K562 (cell line): ENCODE measurements around the gene RITA1. TPM values are rescaled to one million over a fixed set of nuclear protein-coding genes. Genes with fewer than 3 reads are reported as not detected.

ENCODE experiments used
- ATF7 ChIP-seq: fragments of 450-650 bp; IDR thresholded peaks from 2 replicates; pipeline ENCODE4 v1.7.1; 2014; ENCODE audit warnings: mild to moderate bottlenecking, moderate library complexity
- CBFA2T2 ChIP-seq: fragments of 450-650 bp; conservative IDR thresholded peaks from 2 replicates; pipeline ENCODE4 v1.6.1; 2017; ENCODE audit warnings: mild to moderate bottlenecking
- CBFA2T3 ChIP-seq: fragments of 450-650 bp; IDR thresholded peaks from 2 replicates; pipeline ENCODE4 v1.6.1; 2017
- CBFB ChIP-seq: sonication (generic); formaldehyde crosslinking; IDR thresholded peaks from 2 replicates; pipeline ENCODE4 v1.4.0; 2020; ENCODE audit warnings: mild to moderate bottlenecking, missing genetic modification reagents
- EP300 ChIP-seq: IDR thresholded peaks from 2 replicates; pipeline ENCODE4 v1.6.1; 2012; ENCODE audit warnings: low read length, improper control_type of control experiment
- MEIS2 ChIP-seq: fragments of 450-650 bp; IDR thresholded peaks from 2 replicates; pipeline ENCODE4 v1.6.1; 2014; ENCODE audit warnings: mild to moderate bottlenecking; ENCODE audit not compliant: partially characterized antibody
- MLLT1 ChIP-seq, 2 experiments: fragments of 450-650 bp; IDR thresholded peaks; 2 replicates each; pipeline ENCODE4 v1.6.1; 2016
- PKNOX1 ChIP-seq: fragments of 450-650 bp; IDR thresholded peaks from 2 replicates; pipeline ENCODE4 v1.6.1; 2016
- SPI1 ChIP-seq: IDR thresholded peaks from 2 replicates; pipeline ENCODE4 v1.6.1; 2011; ENCODE audit warnings: low read depth, low read length, control low read depth, borderline replicate concordance
- TEAD4 ChIP-seq, 2 experiments: sonication (generic) in 1 of 2; formaldehyde crosslinking in 1 of 2; IDR thresholded peaks; 2 replicates each; pipeline versions ENCODE4 v1.6.1 to v1.8.0; 2012 to 2022; ENCODE audit warnings: borderline replicate concordance in 1 of 2, inconsistent platforms in 1 of 2, low read length in 1 of 2, mild to moderate bottlenecking in 1 of 2, missing genetic modification reagents in 1 of 2
- ZKSCAN8 ChIP-seq: fragments of 200-800 bp; sonication (Bioruptor generic); IDR thresholded peaks from 2 replicates; pipeline ENCODE4 v1.6.1; 2016; ENCODE audit warnings: missing genetic modification characterization, missing compliant biosample characterization
- ZNF609 ChIP-seq: sonication (generic); formaldehyde crosslinking; IDR thresholded peaks from 2 replicates; pipeline ENCODE4 v1.8.1; 2023; ENCODE audit warnings: missing genetic modification reagents, mild to moderate bottlenecking, borderline replicate concordance
- polyA plus RNA-seq, 8 experiments: library from polyadenylated mRNA; depleted of rRNA in 4 of 8; stranded (reverse) in 5 of 8; unstranded in 3 of 8; fragments of >200 nt; fragmentation: Nextera tagmentation in 2 of 8; fragmentation: Illumina TruSeq in 1 of 8; extraction: Ambion mirVana in 2 of 8; extraction: Trizol in 1 of 8; gene quantifications; 2 replicates each; pipeline versions ENCODE4 v1.2.1 to v1.2.3, GENCODE V29; 2011 to 2014; ENCODE audit warnings: inconsistent platforms in 1 of 8, missing spikeins in 1 of 8
- total RNA-seq, 7 experiments: library from RNA; depleted of rRNA in 6 of 7; stranded (reverse); fragments of >200 nt in 6 of 7; fragmentation: Illumina TruSeq in 2 of 7; extraction: Trizol in 2 of 7; gene quantifications; 2 replicates each; pipeline versions ENCODE4 v1.2.1 to v1.2.3, GENCODE V29; 2011 to 2021; ENCODE audit warnings: low replicate concordance in 1 of 7

RITA1 gene
- total and polyA plus RNA-seq, 9 of the 15 experiments (the other 6 are each of a cell fraction or from before 2014, with no cell fraction given): 2.8 to 40.4 (median 18.0) TPM

GRCh38 chr12:113208041-113208934, 22.8 kb downstream of the RITA1 start (continued):
- TF ChIP-seq CBFB (CRISPR knock-in tag) (peak; percentile 92), MEIS2 (peak; percentile 87), EP300 (peak; percentile 25; the same call in 1 of the 2 replicates), CBFA2T3 (peak; percentile 68), ZNF609 (CRISPR knock-in tag) (0 out of 2 replicates have a peak, but pooled peaks have one; percentile 26), PKNOX1 (peak; percentile 13; the same call in 1 of the 2 replicates), ZKSCAN8 (0 out of 2 replicates have a peak, but pooled peaks have one; percentile 51), MLLT1 (IDR thresholded peaks at IDR 0.05) (peak in 1 of 2 experiments; percentile 95; a peak in 2 of 4 replicates), TEAD4 (IDR thresholded peaks at IDR 0.05; ENCODE audit: low read length) (peak; percentile 68; the same call in 1 of the 2 replicates), TEAD4 (CRISPR knock-in tag; IDR thresholded peaks at IDR 0.05; ENCODE audit: borderline replicate concordance) (no peak), ATF7 (peak; percentile 39), CBFA2T2 (peak; percentile 48; the same call in 1 of the 2 replicates), SPI1 (peak; percentile 25; the same call in 1 of the 2 replicates)
